GM23248 (cell line): Measurements from ENCODE around the gene TAF4. TPM values are rescaled to one million over a fixed set of nuclear protein-coding genes. Genes with fewer than 3 reads are reported as not detected.

Source experiments
- DNase-seq: peaks from one replicate; pipeline ENCODE4 v3.0.0-alpha.2; 2015
- H2AFZ ChIP-seq: fragments of 200-600 bp; sonication (generic); 2 replicates; pipeline ENCODE4 v1.6.1; 2016; ENCODE audit warnings: antibody characterized with exemption
- H3F3A ChIP-seq: fragments of 200-600 bp; sonication (generic); 2 replicates; pipeline ENCODE4 v1.6.1; 2016; ENCODE audit warnings: mild to moderate bottlenecking, antibody characterized with exemption, mixed run types; ENCODE audit not compliant: insufficient read depth
- H3K27ac ChIP-seq: fragments of 200-600 bp; sonication (generic); 2 replicates; pipeline ENCODE4 v1.5.1; 2016; ENCODE audit warnings: mild to moderate bottlenecking
- H3K27me3 ChIP-seq: fragments of 200-600 bp; sonication (generic); replicated peaks from 2 replicates; pipeline ENCODE4 v1.6.1; 2016; ENCODE audit warnings: mild to moderate bottlenecking; ENCODE audit not compliant: insufficient read depth
- H3K36me3 ChIP-seq: fragments of 200-600 bp; sonication (generic); 2 replicates; pipeline ENCODE4 v1.6.1; 2016; ENCODE audit warnings: low read depth, mild to moderate bottlenecking
- H3K4me1 ChIP-seq: fragments of 200-600 bp; sonication (generic); 2 replicates; pipeline ENCODE4 v1.6.1; 2016; ENCODE audit warnings: mild to moderate bottlenecking; ENCODE audit not compliant: insufficient read depth
- H3K4me2 ChIP-seq: fragments of 200-600 bp; sonication (generic); one replicate; pipeline ENCODE4 v1.6.1; 2016; ENCODE audit warnings: mild to moderate bottlenecking; ENCODE audit not compliant: unreplicated experiment
- H3K4me3 ChIP-seq: fragments of 200-600 bp; sonication (generic); 2 replicates; pipeline ENCODE4 v1.5.1; 2016; ENCODE audit warnings: mild to moderate bottlenecking
- H3K79me2 ChIP-seq: fragments of 200-600 bp; sonication (generic); 2 replicates; pipeline ENCODE4 v1.6.1; 2016; ENCODE audit warnings: mild to moderate bottlenecking; ENCODE audit not compliant: insufficient read depth
- H3K9ac ChIP-seq: fragments of 200-600 bp; sonication (generic); 2 replicates; pipeline ENCODE4 v1.6.1; 2016; ENCODE audit warnings: mild to moderate bottlenecking
- H3K9me2 ChIP-seq: fragments of 200-600 bp; sonication (generic); 2 replicates; pipeline ENCODE4 v1.6.1; 2016; ENCODE audit warnings: mixed run types, mild to moderate bottlenecking, moderate library complexity; ENCODE audit not compliant: insufficient read depth
- H3K9me3 ChIP-seq: fragments of 200-600 bp; sonication (generic); one replicate; pipeline ENCODE4 v1.6.1; 2017; ENCODE audit warnings: low read depth
- H4K20me1 ChIP-seq: fragments of 200-600 bp; sonication (generic); 2 replicates; pipeline ENCODE4 v1.6.0; 2016; ENCODE audit not compliant: insufficient read depth
- EZH2 ChIP-seq: fragments of 200-600 bp; sonication (generic); IDR thresholded peaks from 2 replicates; pipeline ENCODE4 v1.6.1; 2018; ENCODE audit warnings: antibody characterized with exemption, mild to moderate bottlenecking; ENCODE audit not compliant: insufficient read depth, poor library complexity, severe bottlenecking
- EZH2phosphoT487 ChIP-seq: fragments of 200-600 bp; sonication (generic); IDR thresholded peaks from 2 replicates; pipeline ENCODE4 v1.6.1; 2018; ENCODE audit warnings: antibody characterized with exemption, moderate library complexity, mild to moderate bottlenecking, low read depth; ENCODE audit not compliant: insufficient read depth
- WGBS, 2 experiments: methylation state at CpG; one replicate each; pipeline ENCODE4 v1.1.6; 2015 to 2017; ENCODE audit warnings: low lambda C conversion rate in 2 of 2, low coverage in 1 of 2; ENCODE audit errors: missing lambda C conversion rate in 2 of 2; 5-methylcytosine and 5-hydroxymethylcytosine counted together
- in situ Hi-C: fragments of 300-500 bp; cut with MboI; formaldehyde crosslinking; loops from 2 replicates; pipeline ENCODE4 v1.15.0; 2020
- polyA plus RNA-seq: library from polyadenylated mRNA; unstranded; fragments of >200 nt; fragmentation: Nextera tagmentation; extraction: Ambion mirVana; gene quantifications from 2 replicates; pipeline ENCODE4 v1.2.1, GENCODE V29; 2016
- total RNA-seq: library from RNA; depleted of rRNA; stranded (reverse); fragments of >200 nt; shearing (Covaris generic); gene quantifications from 2 replicates; pipeline ENCODE4 v1.2.3, GENCODE V29; 2014

Gene TAF4
- total and polyA plus RNA-seq, 2 experiments from 2014 or later: 1.4 to 2.9 TPM

DNA sequence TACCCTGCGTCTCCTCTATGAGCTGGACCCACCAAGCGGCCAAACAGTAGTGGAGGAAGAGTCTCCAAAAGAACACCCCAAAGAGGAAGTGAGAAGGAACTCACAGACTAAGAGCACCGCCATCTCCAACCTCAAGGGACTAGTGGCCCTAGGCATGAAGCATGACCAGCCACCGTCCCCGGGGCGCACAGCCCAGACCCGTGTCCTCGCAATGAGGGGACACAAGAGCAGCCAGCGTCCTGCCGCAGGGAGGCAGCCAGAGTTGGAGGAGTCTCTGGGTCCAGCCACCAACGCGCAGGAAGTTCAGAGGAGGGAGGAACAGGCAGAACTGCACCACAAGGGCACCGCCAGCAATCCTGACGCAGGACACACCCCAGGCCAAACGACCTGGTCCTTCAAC is 72.6 kb downstream of the TAF4 start:
- Histone ChIP-seq H2AFZ (no peak overlapping the region), H3K9ac (no peak overlapping the region), H3K27me3 (no peaks in the 10 kb centered on the region), H3K4me1 (no peaks in the 10 kb centered on the region), H3K9me2 (no peaks in the 10 kb centered on the region), H3K9me3 (no peaks in the 10 kb centered on the region), H3K4me2 (no peak overlapping the region), H3K79me2 (no peaks in the 10 kb centered on the region), H3K4me3 (no peak overlapping the region), H4K20me1 (no peaks in the 10 kb centered on the region), H3K36me3 (peaks cover 17% of the 10 kb centered on the region), H3F3A (no peaks in the 10 kb centered on the region), H3K27ac (no peak overlapping the region)
- 97 to 100% methylated on average over 15 of the region's 15 CpGs for WGBS, 2 experiments
- in situ Hi-C loops: no loop called here
- TF ChIP-seq EZH2: no peak
- no peak for TF ChIP-seq EZH2phosphoT487
- no peak for DNase-seq

GRCh38 chr20:61991476-61991875 is 74.2 kb downstream of the TAF4 start:
- no peaks in the 10 kb centered on the region for H3K9me2 ChIP-seq
- no peak overlapping the region for H3K9ac ChIP-seq
- no peak overlapping the region for H2AFZ ChIP-seq
- peaks cover 14% of the 10 kb centered on the region for H3K36me3 ChIP-seq
- DNase-seq: peak; percentile 14
- no peak for TF ChIP-seq EZH2
- TF ChIP-seq EZH2phosphoT487: no peak
- H3F3A ChIP-seq: no peaks in the 10 kb centered on the region
- H3K27me3 ChIP-seq: no peaks in the 10 kb centered on the region
- in situ Hi-C loops: no loop called here
- no peak overlapping the region for H3K4me3 ChIP-seq
- WGBS, 2 experiments: 92 to 96% methylated on average over 6 of the region's 6 CpGs
- no peak overlapping the region for H3K4me2 ChIP-seq
- no peak overlapping the region for H3K27ac ChIP-seq
- no peaks in the 10 kb centered on the region for H3K79me2 ChIP-seq
- H3K9me3 ChIP-seq: no peaks in the 10 kb centered on the region
- H4K20me1 ChIP-seq: no peaks in the 10 kb centered on the region
- no peaks in the 10 kb centered on the region for H3K4me1 ChIP-seq

DNA sequence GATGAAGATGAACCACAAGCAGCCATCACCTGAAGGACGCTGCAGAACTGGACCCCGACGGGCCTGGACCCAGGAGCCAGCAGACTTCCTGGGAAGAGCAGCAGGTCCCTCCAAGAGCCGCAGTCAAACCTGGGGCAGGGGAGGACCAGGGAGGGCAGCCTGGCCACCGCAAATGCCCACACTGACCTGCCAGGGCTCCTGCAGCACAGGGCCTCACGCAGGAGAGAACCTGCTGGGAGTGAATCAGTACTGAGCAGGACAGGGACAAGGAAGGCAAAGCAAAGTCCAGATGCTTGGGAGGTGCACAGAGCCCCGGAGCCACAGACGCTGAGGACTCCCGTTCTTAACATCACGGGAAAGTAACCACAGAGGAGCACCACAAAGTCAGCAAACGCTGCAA is 75.2 kb downstream of the TAF4 start:
- 88% methylated on average over 11 of the region's 11 CpGs for WGBS, 2 experiments
- Histone ChIP-seq H4K20me1 (no peaks in the 10 kb centered on the region), H3K4me2 (no peak overlapping the region), H3F3A (no peaks in the 10 kb centered on the region), H3K4me1 (no peaks in the 10 kb centered on the region), H3K9me3 (no peaks in the 10 kb centered on the region), H2AFZ (no peak overlapping the region), H3K9me2 (no peaks in the 10 kb centered on the region), H3K27ac (no peak overlapping the region), H3K9ac (no peak overlapping the region), H3K27me3 (no peaks in the 10 kb centered on the region), H3K4me3 (no peak overlapping the region), H3K36me3 (peaks cover 14% of the 10 kb centered on the region), H3K79me2 (no peaks in the 10 kb centered on the region)
- DNase-seq: no peak
- TF ChIP-seq EZH2 (no peak), EZH2phosphoT487 (no peak)
- in situ Hi-C loops: no loop called here

GRCh38 chr20:61989741-61990140 is 75.9 kb downstream of the TAF4 start:
- no peak for TF ChIP-seq EZH2
- TF ChIP-seq EZH2phosphoT487: no peak
- Histone ChIP-seq H3K9me3 (no peaks in the 10 kb centered on the region), H3K4me1 (no peaks in the 10 kb centered on the region), H2AFZ (no peak overlapping the region), H4K20me1 (no peaks in the 10 kb centered on the region), H3K36me3 (peaks cover 14% of the 10 kb centered on the region), H3K9me2 (no peaks in the 10 kb centered on the region), H3K9ac (no peak overlapping the region), H3K27me3 (no peaks in the 10 kb centered on the region), H3K27ac (no peak overlapping the region), H3K79me2 (no peaks in the 10 kb centered on the region), H3K4me2 (no peak overlapping the region), H3F3A (no peaks in the 10 kb centered on the region), H3K4me3 (no peak overlapping the region)
- in situ Hi-C loops: no loop called here
- no peak for DNase-seq
- WGBS, 2 experiments: 88 to 92% methylated on average over 14 of the region's 14 CpGs

GRCh38 chr20:61988665-61989064 is 77.0 kb downstream of the TAF4 start:
- no peaks in the 10 kb centered on the region for H3K9me2 ChIP-seq
- H2AFZ ChIP-seq: no peak overlapping the region
- no peak for DNase-seq
- in situ Hi-C loops: no loop called here
- peaks cover 14% of the 10 kb centered on the region for H3K36me3 ChIP-seq
- WGBS, 2 experiments: 96% methylated on average over 17 to 18 of the region's 18 CpGs
- no peaks in the 10 kb centered on the region for H3K79me2 ChIP-seq
- H3K9me3 ChIP-seq: no peaks in the 10 kb centered on the region
- H3K4me2 ChIP-seq: no peak overlapping the region
- no peaks in the 10 kb centered on the region for H3F3A ChIP-seq
- TF ChIP-seq EZH2 (no peak), EZH2phosphoT487 (no peak)
- no peak overlapping the region for H3K27ac ChIP-seq
- no peak overlapping the region for H3K9ac ChIP-seq
- H3K27me3 ChIP-seq: no peaks in the 10 kb centered on the region
- H3K4me1 ChIP-seq: no peaks in the 10 kb centered on the region
- H3K4me3 ChIP-seq: no peak overlapping the region
- H4K20me1 ChIP-seq: no peaks in the 10 kb centered on the region
